Natural killer cell (primary cell): Measurements from ENCODE around the gene CD34. TPM values are rescaled to one million over a fixed set of nuclear protein-coding genes. Genes with fewer than 3 reads are reported as not detected.

ENCODE experiments used
- ATAC-seq, 3 donors: fragments of 150-1000 bp in 2 of 3; fragments of 200-7000 bp in 1 of 3; cut with Tn5 transposase; 1 replicate in 1 of 3; 2 replicates in 2 of 3; pipeline ENCODE4 v1.10.0; 2021; ENCODE audit warnings: mild to moderate bottlenecking in 2 of 3, moderate library complexity in 2 of 3
- DNase-seq, 2 donors: peaks; one replicate each; pipeline versions ENCODE4 v3.0.0 to v3.0.0-alpha.2; 2013 to 2021; ENCODE audit warnings: mixed read lengths in 1 of 2
- H3K27ac ChIP-seq: one replicate; pipeline ENCODE4 v1.5.1; 2013; ENCODE audit warnings: mild to moderate bottlenecking, low read length
- H3K27me3 ChIP-seq: one replicate; pipeline ENCODE4 v1.6.1; 2013; ENCODE audit warnings: low read length; ENCODE audit not compliant: control insufficient read depth, insufficient read depth
- H3K36me3 ChIP-seq: one replicate; pipeline ENCODE4 v1.6.1; 2013; ENCODE audit warnings: low read length; ENCODE audit not compliant: control insufficient read depth, insufficient read depth
- H3K4me1 ChIP-seq: one replicate; pipeline ENCODE4 v1.6.1; 2013; ENCODE audit warnings: low read length; ENCODE audit not compliant: control insufficient read depth, insufficient read depth
- H3K4me3 ChIP-seq: one replicate; pipeline ENCODE4 v1.5.1; 2013; ENCODE audit warnings: low read length
- H3K9me3 ChIP-seq: one replicate; pipeline ENCODE4 v1.6.1; 2013; ENCODE audit warnings: low read length; ENCODE audit not compliant: control insufficient read depth, insufficient read depth
- H3K27ac Mint-ChIP-seq, 2 donors: one replicate each; pipeline ENCODE4 v1.8.0; 2022; ENCODE audit warnings: mild to moderate bottlenecking in 2 of 2, mixed read lengths in 2 of 2, moderate library complexity in 1 of 2
- H3K27me3 Mint-ChIP-seq, 2 donors: one replicate each; pipeline ENCODE4 v1.8.0; 2022; ENCODE audit warnings: low read depth in 2 of 2, mixed read lengths in 2 of 2
- H3K36me3 Mint-ChIP-seq: one replicate; pipeline ENCODE4 v1.8.0; 2022; ENCODE audit warnings: mixed read lengths
- H3K4me1 Mint-ChIP-seq, 2 donors: one replicate each; pipeline ENCODE4 v1.8.0; 2022; ENCODE audit warnings: mixed read lengths in 2 of 2
- H3K4me3 Mint-ChIP-seq: one replicate; pipeline ENCODE4 v1.8.0; 2022; ENCODE audit warnings: mild to moderate bottlenecking, moderate library complexity, mixed read lengths
- H3K9me3 Mint-ChIP-seq, 2 donors: one replicate each; pipeline ENCODE4 v1.8.0; 2022; ENCODE audit warnings: mixed read lengths in 2 of 2
- CTCF ChIP-seq: fragments of 200-600 bp; IDR thresholded peaks from one replicate; pipeline ENCODE4 v1.8.0; 2022; ENCODE audit warnings: antibody characterized with exemption
- WGBS: methylation state at CpG from one replicate; pipeline ENCODE4 v1.1.7; 2013; ENCODE audit warnings: missing lambda C conversion rate; ENCODE audit not compliant: insufficient coverage; 5-methylcytosine and 5-hydroxymethylcytosine counted together
- intact Hi-C: fragments of 100-400 bp; cut with micrococcal nuclease; formaldehyde crosslinking; loops from one replicate; pipeline ENCODE4 v1.14.2; 2022
- total RNA-seq, 4 donors: library from RNA; stranded (reverse); fragments of 120-200 nt in 1 of 4; gene quantifications; one replicate each; pipeline versions ENCODE4 v1.2.3 to v1.2.4, GENCODE V29; 2013 to 2022

CD34 gene
- total RNA-seq, 3 donors from 2014 or later (not counting 1 experiment from before 2014, with no cell fraction given) = 0.14 to 0.30 TPM; not detected in 1

- peaks cover 0 to 6% of the 10 kb centered on the region in 2 donors for H3K27me3 Mint-ChIP-seq
- no peak overlapping the region for H3K4me3 ChIP-seq
- H3K36me3 ChIP-seq = no peaks in the 10 kb centered on the region
- no peaks in the 10 kb centered on the region for H3K27me3 ChIP-seq
- DNase-seq = no peak
- no peak overlapping the region for H3K27ac Mint-ChIP-seq
- WGBS = 40% methylated on average over 1 of the region's 2 CpGs
- H3K9me3 Mint-ChIP-seq = no peaks in the 10 kb centered on the region
- no peak for TF ChIP-seq CTCF
- H3K27ac ChIP-seq = no peak overlapping the region
- no peaks in the 10 kb centered on the region for H3K36me3 Mint-ChIP-seq
- intact Hi-C loops = no loop called here
- no peaks in the 10 kb centered on the region for H3K9me3 ChIP-seq
- no peak overlapping the region for H3K4me3 Mint-ChIP-seq
- ATAC-seq = no peak
- H3K4me1 ChIP-seq = no peaks in the 10 kb centered on the region
- no peaks in the 10 kb centered on the region for H3K4me1 Mint-ChIP-seq
These were observed 13.7 kb downstream of the CD34 start for GRCh38 chr1:207897188-207897587.

GRCh38 chr1:207896547-207896946, 14.4 kb downstream of the CD34 start:
- ATAC-seq = no peak
- H3K27ac Mint-ChIP-seq = no peak overlapping the region
- H3K4me1 Mint-ChIP-seq = no peaks in the 10 kb centered on the region
- no peaks in the 10 kb centered on the region for H3K36me3 ChIP-seq
- no peaks in the 10 kb centered on the region for H3K27me3 ChIP-seq
- no peaks in the 10 kb centered on the region for H3K9me3 Mint-ChIP-seq
- peaks cover 0 to 8% of the 10 kb centered on the region in 2 donors for H3K27me3 Mint-ChIP-seq
- no peaks in the 10 kb centered on the region for H3K9me3 ChIP-seq
- TF ChIP-seq CTCF = no peak
- intact Hi-C loops = no loop called here
- no peak overlapping the region for H3K4me3 ChIP-seq
- no peak overlapping the region for H3K27ac ChIP-seq
- H3K4me1 ChIP-seq = no peaks in the 10 kb centered on the region
- no peak overlapping the region for H3K4me3 Mint-ChIP-seq
- no peak for DNase-seq
- no peaks in the 10 kb centered on the region for H3K36me3 Mint-ChIP-seq

GRCh38 chr1:207894704-207895103, 16.2 kb downstream of the CD34 start:
- Histone ChIP-seq H3K27ac (no peak overlapping the region), H3K4me3 (no peak overlapping the region), H3K9me3 (no peaks in the 10 kb centered on the region), H3K27me3 (no peaks in the 10 kb centered on the region), H3K4me1 (peaks cover 3% of the 10 kb centered on the region), H3K36me3 (no peaks in the 10 kb centered on the region)
- Mint-ChIP-seq H3K27ac (no peak overlapping the region), H3K9me3 (no peaks in the 10 kb centered on the region), H3K36me3 (no peaks in the 10 kb centered on the region), H3K4me3 (no peak overlapping the region), H3K27me3 (peaks cover under 1 to 8% of the 10 kb centered on the region in 2 donors), H3K4me1 (no peaks in the 10 kb centered on the region)
- TF ChIP-seq CTCF = no peak
- no peak for DNase-seq
- no peak for ATAC-seq
- 95% methylated on average over 2 of the region's 2 CpGs for WGBS
- intact Hi-C loops = no loop called here

- H3K4me3 Mint-ChIP-seq = no peak overlapping the region
- intact Hi-C loops = no loop called here
- no peaks in the 10 kb centered on the region for H3K9me3 Mint-ChIP-seq
- TF ChIP-seq CTCF = no peak
- H3K4me1 Mint-ChIP-seq = peaks cover 0 to 3% of the 10 kb centered on the region in 2 donors
- no peak overlapping the region for H3K27ac Mint-ChIP-seq
- 60% methylated on average over 3 of the region's 6 CpGs for WGBS
- Histone ChIP-seq H3K4me3 (no peak overlapping the region), H3K9me3 (no peaks in the 10 kb centered on the region), H3K27ac (no peak overlapping the region), H3K27me3 (no peaks in the 10 kb centered on the region), H3K4me1 (peaks cover 3% of the 10 kb centered on the region), H3K36me3 (no peaks in the 10 kb centered on the region)
- H3K36me3 Mint-ChIP-seq = no peaks in the 10 kb centered on the region
- DNase-seq (no peak), ATAC-seq (no peak)
- peaks cover 6 to 13% of the 10 kb centered on the region in 2 donors for H3K27me3 Mint-ChIP-seq
These were observed 17.0 kb downstream of the CD34 start for GRCh38 chr1:207893737-207894582.
